ENCODE measurements around the gene USH1C. TPM values are rescaled to one million over a fixed set of nuclear protein-coding genes. Genes with fewer than 3 reads are reported as not detected.

The USH1C gene
- total RNA-seq, 1 donor from 2014 or later: not detected

DNA sequence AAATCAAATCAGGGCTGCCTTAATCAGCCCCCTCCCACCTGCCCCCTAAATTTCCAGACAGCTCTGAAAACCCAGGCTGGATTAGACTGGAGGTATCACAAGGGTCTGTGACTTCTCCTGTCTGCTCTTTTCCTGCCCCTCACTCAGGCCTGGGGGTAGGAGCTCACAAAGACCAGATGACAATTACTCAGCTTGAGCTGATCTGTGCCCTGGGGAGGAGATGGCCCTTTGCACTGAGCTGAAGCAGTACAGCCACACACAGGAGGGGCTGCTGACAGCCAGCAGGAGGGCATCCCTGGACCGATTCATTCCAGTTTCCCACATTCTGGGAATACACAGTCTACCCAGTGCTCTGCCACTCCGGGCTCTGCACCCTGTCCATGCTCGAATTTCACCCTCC is 71.7 kb downstream of the USH1C start:
- Mint-ChIP-seq H3K9me3 (ENCODE audit: unreplicated experiment) (peaks cover 4% of the 10 kb centered on the region), H3K27me3 (ENCODE audit: unreplicated experiment) (peaks cover 10% of the 10 kb centered on the region), H3K4me3 (ENCODE audit: unreplicated experiment) (peak overlapping the region; percentile 54), H3K27ac (ENCODE audit: unreplicated experiment) (peak overlapping the region; percentile 80), H3K36me3 (ENCODE audit: unreplicated experiment) (no peaks in the 10 kb centered on the region), H3K4me1 (ENCODE audit: low read depth, unreplicated experiment) (peaks cover 24% of the 10 kb centered on the region)
- DNase-seq: peak; percentile 33
- no peak for TF ChIP-seq CTCF (IDR thresholded peaks at IDR 0.05; ENCODE audit: partially characterized antibody, unreplicated experiment)

DNA sequence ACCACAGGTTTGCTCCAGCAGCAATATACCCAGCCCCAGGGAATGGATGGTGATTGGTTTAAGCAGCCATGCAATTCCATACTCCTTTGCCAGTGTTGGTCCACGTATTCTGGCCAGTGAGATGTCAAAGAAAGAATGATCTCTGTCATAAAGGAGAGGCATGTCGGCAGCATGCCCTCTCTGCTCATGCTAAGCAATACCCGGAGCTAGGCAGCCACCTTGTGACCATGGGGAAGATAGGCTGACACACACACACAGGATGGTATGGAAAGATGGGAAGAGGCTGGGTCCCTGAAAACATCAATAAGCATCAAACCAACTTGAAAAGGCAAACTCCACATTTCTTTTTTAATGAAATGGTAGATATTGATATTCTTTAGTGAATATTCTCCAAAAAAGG is 72.7 kb downstream of the USH1C start:
- Mint-ChIP-seq H3K4me3 (ENCODE audit: unreplicated experiment) (no peak overlapping the region), H3K4me1 (ENCODE audit: low read depth, unreplicated experiment) (peaks cover 24% of the 10 kb centered on the region), H3K27ac (ENCODE audit: unreplicated experiment) (no peak overlapping the region), H3K9me3 (ENCODE audit: unreplicated experiment) (peaks cover 4% of the 10 kb centered on the region), H3K27me3 (ENCODE audit: unreplicated experiment) (peaks cover 11% of the 10 kb centered on the region), H3K36me3 (ENCODE audit: unreplicated experiment) (no peaks in the 10 kb centered on the region)
- TF ChIP-seq CTCF (IDR thresholded peaks at IDR 0.05; ENCODE audit: partially characterized antibody, unreplicated experiment): no peak
- no peak for DNase-seq

DNA sequence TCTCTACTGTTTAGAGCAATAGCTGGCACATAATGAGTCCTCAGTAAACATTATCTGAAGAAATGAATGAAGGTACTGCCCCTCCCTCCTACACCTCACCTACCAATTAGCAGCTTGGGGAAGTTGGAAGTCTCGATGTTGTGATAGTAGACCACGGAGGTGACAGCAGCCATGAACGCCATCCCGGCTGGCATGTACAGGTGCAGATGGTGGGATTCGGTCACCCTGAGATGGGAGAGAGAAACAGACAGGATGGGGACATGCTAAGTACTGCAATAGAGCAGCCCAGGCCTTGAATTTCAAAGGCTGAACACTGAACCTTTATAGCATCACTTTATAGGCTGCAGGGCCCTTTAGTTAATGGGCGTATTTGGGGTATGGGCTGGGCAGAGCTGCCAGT is 74.2 kb downstream of the USH1C start:
- peaks cover 8% of the 10 kb centered on the region for H3K27me3 Mint-ChIP-seq (ENCODE audit: unreplicated experiment)
- DNase-seq: no peak

GRCh38 chr11:17468122-17468521 is 76.1 kb downstream of the USH1C start:
- no peak for DNase-seq
- peaks cover 3% of the 10 kb centered on the region for H3K27me3 Mint-ChIP-seq (ENCODE audit: unreplicated experiment)
- peaks cover 5% of the 10 kb centered on the region for H3K9me3 Mint-ChIP-seq (ENCODE audit: unreplicated experiment)
- no peak overlapping the region for H3K4me3 Mint-ChIP-seq (ENCODE audit: unreplicated experiment)
- no peaks in the 10 kb centered on the region for H3K36me3 Mint-ChIP-seq (ENCODE audit: unreplicated experiment)
- TF ChIP-seq CTCF (IDR thresholded peaks at IDR 0.05; ENCODE audit: partially characterized antibody, unreplicated experiment): no peak
- H3K27ac Mint-ChIP-seq (ENCODE audit: unreplicated experiment): no peak overlapping the region
- H3K4me1 Mint-ChIP-seq (ENCODE audit: low read depth, unreplicated experiment): peaks cover 9% of the 10 kb centered on the region

More for the DNA sequence above, 74.2 kb downstream of the USH1C start:
- no peak overlapping the region for H3K4me3 Mint-ChIP-seq (ENCODE audit: unreplicated experiment)
- no peaks in the 10 kb centered on the region for H3K36me3 Mint-ChIP-seq (ENCODE audit: unreplicated experiment)
- peaks cover 22% of the 10 kb centered on the region for H3K4me1 Mint-ChIP-seq (ENCODE audit: low read depth, unreplicated experiment)
- peaks cover 5% of the 10 kb centered on the region for H3K9me3 Mint-ChIP-seq (ENCODE audit: unreplicated experiment)
- no peak overlapping the region for H3K27ac Mint-ChIP-seq (ENCODE audit: unreplicated experiment)
- TF ChIP-seq CTCF (IDR thresholded peaks at IDR 0.05; ENCODE audit: partially characterized antibody, unreplicated experiment): no peak

DNA sequence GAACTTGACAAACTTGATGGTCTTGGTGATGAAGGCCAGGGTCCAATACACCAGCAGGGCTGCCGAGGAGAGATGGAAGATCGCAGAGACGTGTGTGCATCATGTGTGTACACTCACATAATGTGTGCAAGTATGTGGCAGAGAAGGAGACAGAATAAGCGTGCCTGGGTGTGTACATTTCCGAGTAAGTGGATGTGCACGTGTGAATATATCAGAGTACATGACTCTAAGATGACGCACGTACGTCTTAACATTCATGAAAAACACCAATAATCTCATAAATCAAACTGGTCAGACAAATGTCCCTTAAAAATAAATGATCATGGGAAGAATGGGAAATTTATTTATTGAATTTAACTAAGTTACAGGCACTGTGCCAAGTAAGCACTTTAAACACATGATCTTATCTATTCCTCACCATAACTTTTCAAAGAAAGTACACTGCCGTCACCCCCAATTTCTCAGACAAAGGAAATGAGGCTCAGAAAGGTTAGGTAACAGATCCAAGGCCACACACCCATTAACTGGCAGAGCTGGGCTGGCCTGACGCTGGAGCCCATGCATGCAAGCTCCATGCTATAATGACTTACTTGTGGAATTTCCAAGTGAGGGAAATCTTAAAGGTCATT is 80.6 kb downstream of the USH1C start:
- H3K36me3 Mint-ChIP-seq (ENCODE audit: unreplicated experiment): no peaks in the 10 kb centered on the region
- H3K27me3 Mint-ChIP-seq (ENCODE audit: unreplicated experiment): peaks cover 7% of the 10 kb centered on the region
- no peak overlapping the region for H3K4me3 Mint-ChIP-seq (ENCODE audit: unreplicated experiment)
- no peaks in the 10 kb centered on the region for H3K4me1 Mint-ChIP-seq (ENCODE audit: low read depth, unreplicated experiment)
- no peak for TF ChIP-seq CTCF (IDR thresholded peaks at IDR 0.05; ENCODE audit: partially characterized antibody, unreplicated experiment)
- peaks cover 8% of the 10 kb centered on the region for H3K9me3 Mint-ChIP-seq (ENCODE audit: unreplicated experiment)
- DNase-seq: no peak
- H3K27ac Mint-ChIP-seq (ENCODE audit: unreplicated experiment): no peak overlapping the region
